HG02798 (cell line): ENCODE data around the gene KRT25.

Experiments used
- ATAC-seq: cut with Tn5 transposase; IDR thresholded peaks from one replicate; pipeline ENCODE4 v1.9.1; 2021; ENCODE audit warnings: mild to moderate bottlenecking; ENCODE audit not compliant: unreplicated experiment, poor library complexity

Gene KRT25

GRCh38 chr17:40699853-40700252 lies 55.3 kb downstream of the KRT25 start:
- no peak for ATAC-seq

- no peak for ATAC-seq
These were observed 55.8 kb downstream of the KRT25 start for GRCh38 chr17:40699371-40699770.
